Measurements from ENCODE around the gene AFF3. TPM values are rescaled to one million over a fixed set of nuclear protein-coding genes. Genes with fewer than 3 reads are reported as not detected.

The AFF3 gene
- polyA plus RNA-seq, 1 donor (not counting 4 experiments of a cell fraction or from before 2014, with no cell fraction given): not detected

- DNase-seq (ENCODE audit: low read depth, low spot score): no peak
- no peaks in the 10 kb centered on the region for H3K27me3 ChIP-seq (ENCODE audit: control insufficient read depth, extremely low read depth, insufficient read depth, low read length)
- dilution Hi-C loops (cut with MboI; ENCODE audit: extremely low pct_ligation_motif_present, low sequenced_read_pairs): no loop called here
- no peaks in the 10 kb centered on the region for H3K79me2 ChIP-seq (ENCODE audit: control insufficient read depth, insufficient read depth, low read length)
- H4K20me1 ChIP-seq (ENCODE audit: control insufficient read depth, extremely low read depth, insufficient read depth, low read length): no peaks in the 10 kb centered on the region
- peaks cover 5% of the 10 kb centered on the region for H3K9me3 ChIP-seq (ENCODE audit: control insufficient read depth, low read depth, low read length)
- H3K27ac ChIP-seq (ENCODE audit: control insufficient read depth, insufficient read depth, low read length): no peak overlapping the region
- H3K4me2 ChIP-seq (ENCODE audit: control insufficient read depth, extremely low read depth, insufficient read depth, low read depth, low read length): no peak overlapping the region
- no peaks in the 10 kb centered on the region for H3K9me1 ChIP-seq (ENCODE audit: control insufficient read depth, extremely low read depth, insufficient read depth, low read length)
- no peak for FAIRE-seq
- no peak overlapping the region for H3K4me3 ChIP-seq (ENCODE audit: control insufficient read depth in 2 of 3, extremely low read depth in 1 of 3, insufficient read depth in 2 of 3, low read depth in 1 of 3, low read length in 3 of 3)
- H3K36me3 ChIP-seq (ENCODE audit: control insufficient read depth in 2 of 2, extremely low read depth in 1 of 2, insufficient read depth in 2 of 2, low read length in 2 of 2): no peaks in the 10 kb centered on the region
- H2AFZ ChIP-seq (ENCODE audit: control insufficient read depth, low read length): no peak overlapping the region
- no peaks in the 10 kb centered on the region for H3K4me1 ChIP-seq (ENCODE audit: control insufficient read depth, extremely low read depth, insufficient read depth, low read length)
- TF ChIP-seq EZH2 (IDR thresholded peaks at IDR 0.05; ENCODE audit: low read length): no peak
- H3K9ac ChIP-seq (ENCODE audit: control insufficient read depth, extremely low read depth, insufficient read depth, low read length): no peak overlapping the region
Observed at GRCh38 chr2:100012561-100012960, 129.8 kb downstream of the AFF3 start.

GRCh38 chr2:100011272-100011731 lies 131.1 kb downstream of the AFF3 start:
- peaks cover 5% of the 10 kb centered on the region for H3K9me3 ChIP-seq (ENCODE audit: control insufficient read depth, low read depth, low read length)
- no peak overlapping the region for H3K4me3 ChIP-seq (ENCODE audit: control insufficient read depth in 2 of 3, extremely low read depth in 1 of 3, insufficient read depth in 2 of 3, low read depth in 1 of 3, low read length in 3 of 3)
- no peaks in the 10 kb centered on the region for H3K27me3 ChIP-seq (ENCODE audit: control insufficient read depth, extremely low read depth, insufficient read depth, low read length)
- no peaks in the 10 kb centered on the region for H3K9me1 ChIP-seq (ENCODE audit: control insufficient read depth, extremely low read depth, insufficient read depth, low read length)
- H3K4me2 ChIP-seq (ENCODE audit: control insufficient read depth, extremely low read depth, insufficient read depth, low read depth, low read length): no peak overlapping the region
- no peaks in the 10 kb centered on the region for H4K20me1 ChIP-seq (ENCODE audit: control insufficient read depth, extremely low read depth, insufficient read depth, low read length)
- TF ChIP-seq CTCF (optimal IDR thresholded peaks at IDR 0.05 in 1 of 3, IDR thresholded peaks at IDR 0.05 in 1 of 3, conservative IDR thresholded peaks at IDR 0.05 in 1 of 3; ENCODE audit: extremely low read depth in 1 of 3, insufficient read depth in 2 of 3, low read length in 3 of 3): no peak
- no peak for DNase-seq (ENCODE audit: low read depth, low spot score)
- dilution Hi-C loops (cut with MboI; ENCODE audit: extremely low pct_ligation_motif_present, low sequenced_read_pairs): no loop called here
- no peaks in the 10 kb centered on the region for H3K36me3 ChIP-seq (ENCODE audit: control insufficient read depth in 2 of 2, extremely low read depth in 1 of 2, insufficient read depth in 2 of 2, low read length in 2 of 2)
- H3K4me1 ChIP-seq (ENCODE audit: control insufficient read depth, extremely low read depth, insufficient read depth, low read length): no peaks in the 10 kb centered on the region
- H3K79me2 ChIP-seq (ENCODE audit: control insufficient read depth, insufficient read depth, low read length): no peaks in the 10 kb centered on the region
- FAIRE-seq: no peak
- no peak overlapping the region for H3K9ac ChIP-seq (ENCODE audit: control insufficient read depth, extremely low read depth, insufficient read depth, low read length)
- H3K27ac ChIP-seq (ENCODE audit: control insufficient read depth, insufficient read depth, low read length): no peak overlapping the region
- H2AFZ ChIP-seq (ENCODE audit: control insufficient read depth, low read length): no peak overlapping the region

GRCh38 chr2:100010606-100011005 lies 131.8 kb downstream of the AFF3 start:
- Histone ChIP-seq H3K9me1 (ENCODE audit: control insufficient read depth, extremely low read depth, insufficient read depth, low read length) (no peaks in the 10 kb centered on the region), H3K36me3 (ENCODE audit: control insufficient read depth in 2 of 2, extremely low read depth in 1 of 2, insufficient read depth in 2 of 2, low read length in 2 of 2) (no peaks in the 10 kb centered on the region), H3K27me3 (ENCODE audit: control insufficient read depth, extremely low read depth, insufficient read depth, low read length) (no peaks in the 10 kb centered on the region), H3K4me3 (ENCODE audit: control insufficient read depth in 2 of 3, extremely low read depth in 1 of 3, insufficient read depth in 2 of 3, low read depth in 1 of 3, low read length in 3 of 3) (no peak overlapping the region), H2AFZ (ENCODE audit: control insufficient read depth, low read length) (no peak overlapping the region), H3K27ac (ENCODE audit: control insufficient read depth, insufficient read depth, low read length) (no peak overlapping the region), H3K4me1 (ENCODE audit: control insufficient read depth, extremely low read depth, insufficient read depth, low read length) (no peaks in the 10 kb centered on the region), H3K9me3 (ENCODE audit: control insufficient read depth, low read depth, low read length) (no peaks in the 10 kb centered on the region), H4K20me1 (ENCODE audit: control insufficient read depth, extremely low read depth, insufficient read depth, low read length) (no peaks in the 10 kb centered on the region), H3K4me2 (ENCODE audit: control insufficient read depth, extremely low read depth, insufficient read depth, low read depth, low read length) (no peak overlapping the region), H3K9ac (ENCODE audit: control insufficient read depth, extremely low read depth, insufficient read depth, low read length) (no peak overlapping the region), H3K79me2 (ENCODE audit: control insufficient read depth, insufficient read depth, low read length) (no peaks in the 10 kb centered on the region)
- dilution Hi-C loops (cut with MboI; ENCODE audit: extremely low pct_ligation_motif_present, low sequenced_read_pairs): no loop called here
- no peak for FAIRE-seq
- TF ChIP-seq EZH2 (IDR thresholded peaks at IDR 0.05; ENCODE audit: low read length) (no peak), CTCF (optimal IDR thresholded peaks at IDR 0.05 in 1 of 3, IDR thresholded peaks at IDR 0.05 in 1 of 3, conservative IDR thresholded peaks at IDR 0.05 in 1 of 3; ENCODE audit: extremely low read depth in 1 of 3, insufficient read depth in 2 of 3, low read length in 3 of 3) (no peak)
- no peak for DNase-seq (ENCODE audit: low read depth, low spot score)

Measured in keratinocyte (primary cell).